Activated naive CD8-positive, alpha-beta T cell (primary cell): ENCODE measurements around the gene GPR107.

Experiments used
- H3K27ac Mint-ChIP-seq: one replicate; pipeline ENCODE4 v1.8.0; 2021; ENCODE audit warnings: mixed read lengths
- H3K27me3 Mint-ChIP-seq: one replicate; pipeline ENCODE4 v1.8.0; 2021; ENCODE audit warnings: mixed read lengths
- H3K36me3 Mint-ChIP-seq: one replicate; pipeline ENCODE4 v1.8.0; 2021; ENCODE audit warnings: mixed read lengths
- H3K4me1 Mint-ChIP-seq: one replicate; pipeline ENCODE4 v1.8.0; 2021; ENCODE audit warnings: low read depth, mixed read lengths
- H3K4me3 Mint-ChIP-seq: one replicate; pipeline ENCODE4 v1.8.0; 2021; ENCODE audit warnings: mild to moderate bottlenecking, mixed read lengths
- H3K9me3 Mint-ChIP-seq: one replicate; pipeline ENCODE4 v1.8.0; 2021; ENCODE audit warnings: low read depth, mixed read lengths

GPR107 gene

GRCh38 chr9:130022566-130023143 lies 31.1 kb upstream of the GPR107 start:
- Mint-ChIP-seq H3K9me3 (no peaks in the 10 kb centered on the region), H3K27me3 (no peaks in the 10 kb centered on the region), H3K4me3 (peak overlapping the region; percentile 80), H3K36me3 (peaks cover 19% of the 10 kb centered on the region), H3K27ac (peak overlapping the region; percentile 99), H3K4me1 (peaks cover 82% of the 10 kb centered on the region)

- Mint-ChIP-seq H3K4me1 (peaks cover 85% of the 10 kb centered on the region), H3K27ac (peak overlapping the region; percentile 99), H3K4me3 (peak overlapping the region; percentile 80), H3K36me3 (peaks cover 24% of the 10 kb centered on the region), H3K27me3 (no peaks in the 10 kb centered on the region), H3K9me3 (no peaks in the 10 kb centered on the region)
Measured at GRCh38 chr9:130023144-130023787, 30.4 kb upstream of the GPR107 start.

GRCh38 chr9:130023994-130024596 lies 29.6 kb upstream of the GPR107 start:
- H3K27ac Mint-ChIP-seq = peak overlapping the region; percentile 99
- H3K4me3 Mint-ChIP-seq = peak overlapping the region; percentile 80
- H3K4me1 Mint-ChIP-seq = peaks cover 93% of the 10 kb centered on the region
- no peaks in the 10 kb centered on the region for H3K9me3 Mint-ChIP-seq
- H3K36me3 Mint-ChIP-seq = peaks cover 26% of the 10 kb centered on the region
- H3K27me3 Mint-ChIP-seq = no peaks in the 10 kb centered on the region

- H3K27ac Mint-ChIP-seq = peak overlapping the region; percentile 99
- no peaks in the 10 kb centered on the region for H3K27me3 Mint-ChIP-seq
- no peaks in the 10 kb centered on the region for H3K9me3 Mint-ChIP-seq
- H3K36me3 Mint-ChIP-seq = peaks cover 23% of the 10 kb centered on the region
- peaks cover 94% of the 10 kb centered on the region for H3K4me1 Mint-ChIP-seq
- peak overlapping the region; percentile 30 for H3K4me3 Mint-ChIP-seq
Measured at GRCh38 chr9:130024597-130024994, 29.1 kb upstream of the GPR107 start.

GRCh38 chr9:130026583-130027340 lies 26.9 kb upstream of the GPR107 start:
- Mint-ChIP-seq H3K4me1 (peaks cover 94% of the 10 kb centered on the region), H3K4me3 (peak overlapping the region; percentile 70), H3K27ac (peak overlapping the region; percentile 90), H3K36me3 (peaks cover 20% of the 10 kb centered on the region), H3K9me3 (no peaks in the 10 kb centered on the region), H3K27me3 (no peaks in the 10 kb centered on the region)

- Mint-ChIP-seq H3K4me1 (peaks cover 98% of the 10 kb centered on the region), H3K4me3 (peak overlapping the region; percentile 70), H3K36me3 (peaks cover 19% of the 10 kb centered on the region), H3K27me3 (no peaks in the 10 kb centered on the region), H3K27ac (peak overlapping the region; percentile 90), H3K9me3 (no peaks in the 10 kb centered on the region)
Measured at GRCh38 chr9:130027533-130028365, 26.0 kb upstream of the GPR107 start.

GRCh38 chr9:130028493-130029222 lies 25.0 kb upstream of the GPR107 start:
- Mint-ChIP-seq H3K36me3 (peaks cover 18% of the 10 kb centered on the region), H3K27ac (peak overlapping the region; percentile 90), H3K9me3 (no peaks in the 10 kb centered on the region), H3K27me3 (no peaks in the 10 kb centered on the region), H3K4me1 (peaks cover 96% of the 10 kb centered on the region), H3K4me3 (peak overlapping the region; percentile 70)

GRCh38 chr9:130029223-130029973 lies 24.3 kb upstream of the GPR107 start:
- H3K4me3 Mint-ChIP-seq = peak overlapping the region; percentile 56
- no peaks in the 10 kb centered on the region for H3K27me3 Mint-ChIP-seq
- H3K9me3 Mint-ChIP-seq = no peaks in the 10 kb centered on the region
- peaks cover 19% of the 10 kb centered on the region for H3K36me3 Mint-ChIP-seq
- peaks cover 90% of the 10 kb centered on the region for H3K4me1 Mint-ChIP-seq
- H3K27ac Mint-ChIP-seq = peak overlapping the region; percentile 90

- no peaks in the 10 kb centered on the region for H3K9me3 Mint-ChIP-seq
- peak overlapping the region; percentile 81 for H3K4me3 Mint-ChIP-seq
- H3K4me1 Mint-ChIP-seq = peaks cover 92% of the 10 kb centered on the region
- peaks cover 17% of the 10 kb centered on the region for H3K36me3 Mint-ChIP-seq
- H3K27ac Mint-ChIP-seq = peak overlapping the region; percentile 90
- no peaks in the 10 kb centered on the region for H3K27me3 Mint-ChIP-seq
Measured at GRCh38 chr9:130030651-130031127, 23.0 kb upstream of the GPR107 start.

GRCh38 chr9:130034570-130034969 lies 19.1 kb upstream of the GPR107 start:
- Mint-ChIP-seq H3K4me1 (peaks cover 85% of the 10 kb centered on the region), H3K9me3 (no peaks in the 10 kb centered on the region), H3K27ac (peak overlapping the region; percentile 99), H3K36me3 (peaks cover 8% of the 10 kb centered on the region), H3K4me3 (peak overlapping the region; percentile 65), H3K27me3 (no peaks in the 10 kb centered on the region)

GRCh38 chr9:130036099-130036498 lies 17.6 kb upstream of the GPR107 start:
- H3K4me3 Mint-ChIP-seq = peak overlapping the region; percentile 100
- peaks cover 8% of the 10 kb centered on the region for H3K36me3 Mint-ChIP-seq
- H3K4me1 Mint-ChIP-seq = peaks cover 77% of the 10 kb centered on the region

GRCh38 chr9:130039528-130040147 lies 14.1 kb upstream of the GPR107 start:
- Mint-ChIP-seq H3K36me3 (peaks cover 1% of the 10 kb centered on the region), H3K9me3 (no peaks in the 10 kb centered on the region), H3K27me3 (no peaks in the 10 kb centered on the region), H3K4me1 (peaks cover 63% of the 10 kb centered on the region), H3K4me3 (peak overlapping the region; percentile 100), H3K27ac (peak overlapping the region; percentile 99)

More at GRCh38 chr9:130036099-130036498, 17.6 kb upstream of the GPR107 start:
- Mint-ChIP-seq H3K27ac (peak overlapping the region; percentile 99), H3K9me3 (no peaks in the 10 kb centered on the region), H3K27me3 (no peaks in the 10 kb centered on the region)
